Measurements from ENCODE around the gene LRRC8D.

The LRRC8D gene

DNA sequence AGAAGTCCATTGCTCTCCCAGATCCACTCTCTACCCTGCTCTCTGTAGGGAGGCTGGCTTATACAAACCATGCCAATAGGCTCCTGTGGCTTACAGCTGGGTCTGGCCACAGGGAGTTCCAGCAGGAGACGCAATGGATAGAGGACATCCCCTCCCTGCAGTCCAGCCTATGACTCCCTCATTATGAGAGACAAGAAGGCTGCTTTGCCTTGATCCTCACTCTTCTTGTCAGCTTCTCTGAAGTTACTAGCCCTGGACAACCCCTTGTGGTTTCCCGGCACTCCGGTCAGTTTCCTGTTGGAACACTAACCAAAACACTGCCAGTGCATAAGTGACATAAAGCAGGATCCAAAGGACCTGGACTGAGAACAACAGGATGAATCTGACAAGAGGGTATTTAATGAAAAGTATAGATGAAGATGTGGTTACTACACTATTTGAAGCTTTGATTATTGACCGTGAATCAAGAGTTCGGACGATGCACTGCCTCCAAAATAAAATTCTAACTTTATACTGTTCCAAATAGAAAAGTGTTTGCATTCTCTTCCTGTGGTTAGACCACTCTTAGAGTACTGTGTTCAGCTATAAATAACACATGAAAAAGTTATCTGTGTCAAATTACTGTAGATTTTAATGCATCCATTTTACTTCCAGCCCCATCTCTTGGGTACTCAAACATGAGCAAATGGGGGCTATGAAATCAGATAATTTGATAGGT lies 141.4 kb downstream of the LRRC8D start:
- no peak overlapping the region for H3K4me3 ChIP-seq (ENCODE audit: low read length)
- DNase-seq (ENCODE audit: low read depth): no peak
- TF ChIP-seq, protein P1, sequence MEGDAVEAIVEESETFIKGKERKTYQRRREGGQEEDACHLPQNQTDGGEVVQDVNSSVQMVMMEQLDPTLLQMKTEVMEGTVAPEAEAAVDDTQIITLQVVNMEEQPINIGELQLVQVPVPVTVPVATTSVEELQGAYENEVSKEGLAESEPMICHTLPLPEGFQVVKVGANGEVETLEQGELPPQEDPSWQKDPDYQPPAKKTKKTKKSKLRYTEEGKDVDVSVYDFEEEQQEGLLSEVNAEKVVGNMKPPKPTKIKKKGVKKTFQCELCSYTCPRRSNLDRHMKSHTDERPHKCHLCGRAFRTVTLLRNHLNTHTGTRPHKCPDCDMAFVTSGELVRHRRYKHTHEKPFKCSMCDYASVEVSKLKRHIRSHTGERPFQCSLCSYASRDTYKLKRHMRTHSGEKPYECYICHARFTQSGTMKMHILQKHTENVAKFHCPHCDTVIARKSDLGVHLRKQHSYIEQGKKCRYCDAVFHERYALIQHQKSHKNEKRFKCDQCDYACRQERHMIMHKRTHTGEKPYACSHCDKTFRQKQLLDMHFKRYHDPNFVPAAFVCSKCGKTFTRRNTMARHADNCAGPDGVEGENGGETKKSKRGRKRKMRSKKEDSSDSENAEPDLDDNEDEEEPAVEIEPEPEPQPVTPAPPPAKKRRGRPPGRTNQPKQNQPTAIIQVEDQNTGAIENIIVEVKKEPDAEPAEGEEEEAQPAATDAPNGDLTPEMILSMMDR (conservative IDR thresholded peaks at IDR 0.05; ENCODE audit: low read depth, low read length): no peak

DNA sequence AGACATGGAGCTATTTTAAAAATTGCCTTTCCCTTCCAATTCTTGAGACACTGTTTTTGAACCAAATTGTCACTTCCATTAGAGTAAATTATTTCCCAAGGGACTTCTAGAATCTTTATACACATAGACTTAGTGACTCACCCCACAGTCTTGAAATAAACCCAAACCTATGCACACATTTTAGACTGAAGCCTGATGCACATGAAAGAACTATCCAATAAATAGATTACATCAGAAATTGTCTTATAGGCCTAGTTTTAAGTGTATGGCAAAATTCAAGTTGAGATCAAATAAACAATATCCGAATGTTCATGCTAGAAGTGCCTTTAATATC lies 141.9 kb downstream of the LRRC8D start:
- no peak overlapping the region for H3K4me3 ChIP-seq (ENCODE audit: low read length)
- TF ChIP-seq, protein P1 (conservative IDR thresholded peaks at IDR 0.05; ENCODE audit: low read depth, low read length): no peak
- no peak for DNase-seq (ENCODE audit: low read depth)

DNA sequence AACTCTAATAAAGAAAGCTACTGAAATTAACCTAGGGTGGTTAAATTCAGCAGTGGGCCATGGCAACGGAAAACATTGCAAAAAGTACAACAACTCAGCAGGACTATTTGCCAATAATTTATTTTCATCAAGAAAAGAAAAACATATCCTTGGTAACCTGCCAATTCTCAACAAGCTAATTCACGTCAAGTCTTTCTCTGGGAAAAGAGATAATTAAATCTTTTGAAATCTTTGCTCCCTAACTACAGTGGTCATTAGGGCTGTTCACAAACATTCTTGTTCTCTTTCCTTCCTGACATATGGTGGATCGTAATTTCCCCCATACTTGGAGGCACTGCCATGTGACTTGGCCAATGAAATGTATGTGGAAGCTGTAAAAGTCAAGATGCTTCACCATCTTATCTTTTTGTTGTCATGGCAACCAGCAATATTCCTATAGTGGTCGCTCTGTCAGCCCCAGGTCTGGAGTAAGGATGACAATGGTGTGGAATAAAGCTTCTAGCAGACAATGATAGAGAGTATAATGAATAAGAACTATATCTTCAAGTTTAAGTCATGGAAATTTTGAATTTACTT lies 144.4 kb downstream of the LRRC8D start:
- TF ChIP-seq, protein P1 (conservative IDR thresholded peaks at IDR 0.05; ENCODE audit: low read depth, low read length): no peak
- no peak overlapping the region for H3K4me3 ChIP-seq (ENCODE audit: low read length)
- no peak for DNase-seq (ENCODE audit: low read depth)

DNA sequence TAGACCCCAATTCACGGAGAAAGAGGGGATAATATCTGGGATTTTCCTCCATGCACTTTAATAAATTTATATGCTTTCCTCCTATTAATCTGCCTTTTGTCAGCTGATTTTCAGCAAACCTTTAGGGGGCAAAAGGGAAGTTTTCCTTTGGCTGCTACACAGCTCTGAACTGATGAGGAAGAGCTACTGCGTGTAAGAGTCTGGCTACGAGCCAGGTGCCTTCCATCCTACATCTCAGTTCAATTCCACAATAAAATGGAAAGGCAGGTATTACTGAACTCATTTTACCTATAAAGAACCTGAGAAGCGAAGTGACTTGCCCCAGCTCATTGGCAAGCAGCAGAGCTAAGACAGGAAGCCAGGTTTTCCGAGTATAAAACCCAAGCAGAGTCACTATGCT lies 145.8 kb downstream of the LRRC8D start:
- DNase-seq (ENCODE audit: low read depth): no peak
- no peak overlapping the region for H3K4me3 ChIP-seq (ENCODE audit: low read length)
- TF ChIP-seq, protein P1 (conservative IDR thresholded peaks at IDR 0.05; ENCODE audit: low read depth, low read length): no peak

DNA sequence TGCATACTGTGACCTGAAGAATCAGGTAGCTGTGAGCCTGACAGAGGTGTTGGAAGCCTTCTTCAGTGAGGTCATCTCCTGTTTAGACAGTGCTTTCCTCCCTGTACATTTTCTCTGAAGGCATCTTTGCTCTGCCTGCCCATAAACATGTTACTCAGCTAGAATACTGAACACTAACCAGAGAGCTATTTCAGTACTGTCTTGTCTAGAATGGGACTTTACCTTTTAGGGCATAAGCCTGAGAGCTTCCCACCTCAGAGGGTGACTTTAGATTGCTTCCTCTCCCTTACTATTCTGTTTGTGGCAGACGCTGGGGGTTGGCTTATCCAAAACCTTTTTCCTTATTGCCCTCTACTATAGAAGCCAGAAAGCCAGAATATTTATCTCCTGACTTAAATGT lies 150.8 kb downstream of the LRRC8D start:
- TF ChIP-seq, protein P1 (conservative IDR thresholded peaks at IDR 0.05; ENCODE audit: low read depth, low read length): no peak
- H3K4me3 ChIP-seq (ENCODE audit: low read length): no peak overlapping the region
- no peak for DNase-seq (ENCODE audit: low read depth)

DNA sequence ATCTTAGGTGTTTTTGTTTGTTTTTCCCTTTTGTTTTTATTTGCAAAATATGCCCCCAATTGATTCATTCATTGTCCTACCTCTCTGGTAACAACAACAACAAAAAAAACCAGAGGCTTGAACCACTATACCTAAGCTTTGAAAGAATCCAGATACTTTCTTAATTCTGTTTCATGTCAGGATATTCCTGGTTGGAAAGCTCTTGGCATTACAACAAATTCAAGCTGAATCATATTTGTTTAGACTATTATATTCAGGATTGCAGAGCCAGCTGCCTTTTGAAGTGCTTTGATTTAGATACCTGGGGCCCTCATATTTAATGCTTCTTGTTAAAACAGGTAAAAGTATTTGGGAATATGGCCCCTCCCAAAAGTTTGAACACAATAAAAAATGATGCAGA lies 151.2 kb downstream of the LRRC8D start:
- TF ChIP-seq, protein P1 (conservative IDR thresholded peaks at IDR 0.05; ENCODE audit: low read depth, low read length): no peak
- DNase-seq (ENCODE audit: low read depth): no peak
- H3K4me3 ChIP-seq (ENCODE audit: low read length): no peak overlapping the region

DNA sequence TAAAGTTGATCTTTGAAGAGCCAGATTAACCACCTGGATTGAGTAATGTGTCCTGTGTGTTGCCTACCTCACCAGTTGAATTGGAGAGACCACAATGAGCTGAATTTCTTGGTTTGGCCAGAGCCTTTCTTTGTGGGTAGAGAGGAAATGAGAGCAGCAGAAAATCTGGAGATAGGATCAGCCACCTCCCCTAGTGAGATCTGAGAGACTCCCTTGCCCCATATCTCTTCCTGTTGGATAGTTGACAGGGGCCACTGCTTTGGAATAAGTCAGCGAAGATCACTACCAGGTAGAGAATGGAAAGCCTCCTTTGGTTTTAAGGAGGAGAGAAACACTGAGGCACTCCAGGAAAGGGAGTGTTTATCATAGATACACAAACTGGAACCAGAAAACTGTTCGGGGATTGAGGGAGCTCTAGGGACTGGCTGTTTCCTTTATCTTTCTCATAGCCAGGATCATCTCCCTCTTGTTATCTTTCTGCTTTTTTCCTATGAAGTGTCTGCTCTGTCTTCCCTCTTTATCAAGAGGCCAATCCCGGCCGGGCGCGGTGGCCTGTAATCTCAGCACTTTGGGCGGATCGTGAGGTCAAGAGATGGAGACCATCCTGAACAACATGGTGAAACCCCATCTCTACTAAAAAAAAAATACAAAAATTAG lies 152.8 kb downstream of the LRRC8D start:
- DNase-seq (ENCODE audit: low read depth): no peak
- TF ChIP-seq, protein P1 (conservative IDR thresholded peaks at IDR 0.05; ENCODE audit: low read depth, low read length): no peak

More for the DNA sequence above, 152.8 kb downstream of the LRRC8D start:
- H3K4me3 ChIP-seq (ENCODE audit: low read length): no peak overlapping the region
